Hematopoietic multipotent progenitor cell treated with erythropoietin and hydrocortisone succinate and interleukin-3 and kit ligand, for 17 days (in vitro differentiated cells): ENCODE results near the gene SLAMF8.

Source experiments
- DNase-seq: peaks from one replicate; pipeline ENCODE4 v3.0.0-alpha.2; 2015; ENCODE audit warnings: low spot score

Gene SLAMF8

GRCh38 chr1:159872891-159873290 lies 46.2 kb downstream of the SLAMF8 start:
- DNase-seq, result no peak

- DNase-seq, result no peak
Observed at GRCh38 chr1:159873530-159874143, 47.0 kb downstream of the SLAMF8 start.

- peak; percentile 16 for DNase-seq
Observed at GRCh38 chr1:159877695-159878444, 51.2 kb downstream of the SLAMF8 start.

- DNase-seq, result no peak
Observed at GRCh38 chr1:159879136-159879535, 52.5 kb downstream of the SLAMF8 start.

- peak; percentile 52 for DNase-seq
Observed at GRCh38 chr1:159879977-159880376, 53.3 kb downstream of the SLAMF8 start.

- DNase-seq, result no peak
Observed at GRCh38 chr1:159880430-159880829, 53.8 kb downstream of the SLAMF8 start.

GRCh38 chr1:159881622-159882526 lies 55.2 kb downstream of the SLAMF8 start:
- peak; percentile 67 for DNase-seq

GRCh38 chr1:159882527-159882862 lies 55.8 kb downstream of the SLAMF8 start:
- DNase-seq, result no peak

GRCh38 chr1:159883134-159883533 lies 56.5 kb downstream of the SLAMF8 start:
- no peak for DNase-seq

GRCh38 chr1:159884296-159884695 lies 57.6 kb downstream of the SLAMF8 start:
- no peak for DNase-seq
